A549 (cell line): ENCODE measurements around the gene MUC5B. TPM values are rescaled to one million over a fixed set of nuclear protein-coding genes. Genes with fewer than 3 reads are reported as not detected.
A peak's percentile ranks its signal among the peaks of the same experiment; 100 is the strongest.

ENCODE experiments used
- ATAC-seq, 2 experiments: fragments of 200-7000 bp in 1 of 2; fragments of >200 bp in 1 of 2; cut with Nextera tagmentation in 1 of 2; cut with Tn5 transposase in 1 of 2; 3 replicates each; pipeline versions ENCODE4 v1.8.0 to v1.9.1; 2018 to 2020; ENCODE audit warnings: mild to moderate bottlenecking in 1 of 2, moderate library complexity in 1 of 2
- CTCF ChIA-PET: fragments of 300-600 bp; sonication (Branson Sonifier 250); formaldehyde crosslinking; extraction: SDS; loops from one replicate; lab custom pipeline; 2021; ENCODE audit warnings: antibody characterized with exemption, inconsistent platforms; lab: Yijun Ruan, JAX
- POLR2A ChIA-PET: fragments of 350-600 bp; formaldehyde crosslinking; extraction: SDS; loops from one replicate; lab custom pipeline; 2021; ENCODE audit warnings: antibody characterized with exemption, inconsistent platforms; lab: Yijun Ruan, JAX
- DNase-seq, 2 experiments: peaks; one replicate each; pipeline versions ENCODE4 v3.0.0 to v3.0.0-alpha.2; 2011 to 2016; ENCODE audit warnings: low read depth in 1 of 2, low spot score in 1 of 2
- FAIRE-seq: peaks from 2 replicates; lab custom pipeline; 2011; peaks lifted over from hg19 to GRCh38; lab: Jason Lieb, UNC
- H3K27ac ChIP-seq, 2 experiments: fragments of >200 bp; sonication (Bioruptor Twin); formaldehyde crosslinking; 3 replicates each; pipeline ENCODE4 v1.5.1; 2016 to 2017
- H3K4me1 ChIP-seq: fragments of >200 bp; sonication (Bioruptor Twin); formaldehyde crosslinking; 3 replicates; pipeline ENCODE4 v1.6.1; 2016
- H3K4me2 ChIP-seq: fragments of >200 bp; sonication (Bioruptor Twin); formaldehyde crosslinking; 3 replicates; pipeline ENCODE4 v1.6.1; 2016
- H3K4me3 ChIP-seq: fragments of >200 bp; sonication (Bioruptor Twin); formaldehyde crosslinking; 3 replicates; pipeline ENCODE4 v1.5.1; 2016
- H3K9me3 ChIP-seq: fragments of >200 bp; sonication (Bioruptor Twin); formaldehyde crosslinking; 3 replicates; pipeline ENCODE4 v1.6.1; 2016
- CBX8 ChIP-seq: fragments of 200-600 bp; sonication (generic); IDR thresholded peaks from 2 replicates; pipeline ENCODE4 v1.6.1; 2016
- CEBPB ChIP-seq, 2 experiments: fragments of >200 bp in 1 of 2; sonication (Bioruptor Twin) in 1 of 2; formaldehyde crosslinking in 1 of 2; IDR thresholded peaks; 2 replicates each; pipeline ENCODE4 v1.6.1; 2012 to 2016
- CHD4 ChIP-seq: fragments of 200-600 bp; sonication (generic); IDR thresholded peaks from 2 replicates; pipeline ENCODE4 v1.6.1; 2016; ENCODE audit warnings: antibody characterized with exemption, mild to moderate bottlenecking, borderline replicate concordance
- EHF ChIP-seq: fragments of 250-450 bp; sonication (Bioruptor Pico); IDR thresholded peaks from 2 replicates; pipeline ENCODE4 v1.5.0; 2020; ENCODE audit warnings: mild to moderate bottlenecking
- EP300 ChIP-seq, 2 experiments: fragments of >200 bp; sonication (Bioruptor Twin); formaldehyde crosslinking; IDR thresholded peaks; 2 replicates in 1 of 2; 3 replicates in 1 of 2; pipeline ENCODE4 v1.6.1; 2016 to 2017
- ESRRA ChIP-seq: fragments of 150-350 bp; IDR thresholded peaks from 2 replicates; pipeline ENCODE4 v1.6.1; 2014; ENCODE audit warnings: mild to moderate bottlenecking, low read length, borderline replicate concordance
- FOSL2 ChIP-seq, 2 experiments: fragments of 450-650 bp in 1 of 2; fragments of >200 bp in 1 of 2; sonication (Bioruptor Twin) in 1 of 2; formaldehyde crosslinking; IDR thresholded peaks; 2 replicates each; pipeline versions ENCODE4 v1.5.0 to v1.6.1; 2016 to 2020; ENCODE audit warnings: mild to moderate bottlenecking in 1 of 2, moderate library complexity in 1 of 2
- KDM1A ChIP-seq: fragments of 200-600 bp; sonication (generic); IDR thresholded peaks from 2 replicates; pipeline ENCODE4 v1.6.1; 2016; ENCODE audit warnings: low read depth, mild to moderate bottlenecking
- KDM5A ChIP-seq: fragments of 200-600 bp; sonication (generic); IDR thresholded peaks from 2 replicates; pipeline ENCODE4 v1.6.1; 2016; ENCODE audit warnings: antibody characterized with exemption, mild to moderate bottlenecking
- NFE2L2 ChIP-seq: fragments of 150-350 bp; conservative IDR thresholded peaks from 2 replicates; pipeline ENCODE4 v1.6.1; 2014; ENCODE audit warnings: low read length
- NR3C1 ChIP-seq: fragments of >200 bp; sonication (Bioruptor Twin); formaldehyde crosslinking; IDR thresholded peaks from 3 replicates; pipeline ENCODE4 v1.6.1; 2017
- PHF8 ChIP-seq: fragments of 200-600 bp; sonication (generic); IDR thresholded peaks from 2 replicates; pipeline ENCODE4 v1.6.1; 2016; ENCODE audit warnings: low read depth, mild to moderate bottlenecking, antibody characterized with exemption, moderate library complexity, borderline replicate concordance
- RAD21 ChIP-seq, 2 experiments: fragments of >200 bp in 1 of 2; sonication (Bioruptor Twin) in 1 of 2; formaldehyde crosslinking in 1 of 2; IDR thresholded peaks in 1 of 2; conservative IDR thresholded peaks in 1 of 2; 2 replicates in 1 of 2; 3 replicates in 1 of 2; pipeline ENCODE4 v1.6.1; 2012 to 2018; ENCODE audit warnings: inconsistent platforms in 1 of 2
- RARB ChIP-seq: fragments of 250-450 bp; sonication (Bioruptor Pico); IDR thresholded peaks from 2 replicates; pipeline ENCODE4 v1.8.0; 2021; ENCODE audit warnings: mild to moderate bottlenecking, moderate library complexity
- RFX5 ChIP-seq: fragments of 450-650 bp; IDR thresholded peaks from 2 replicates; pipeline ENCODE4 v1.7.1; 2014; ENCODE audit warnings: antibody characterized with exemption, mild to moderate bottlenecking, moderate library complexity
- SMC3 ChIP-seq: fragments of >200 bp; sonication (Bioruptor Twin); formaldehyde crosslinking; IDR thresholded peaks from 3 replicates; pipeline ENCODE4 v1.6.1; 2018; ENCODE audit warnings: inconsistent platforms
- SREBF2 ChIP-seq: fragments of 450-650 bp; IDR thresholded peaks from 2 replicates; pipeline ENCODE4 v1.6.1; 2014; ENCODE audit warnings: mild to moderate bottlenecking, moderate library complexity
- ZFP36 ChIP-seq: fragments of 450-650 bp; IDR thresholded peaks from 2 replicates; pipeline ENCODE4 v1.6.1; 2014; ENCODE audit warnings: borderline replicate concordance; ENCODE audit not compliant: partially characterized antibody
- ZNF302 ChIP-seq: fragments of 250-450 bp; sonication (Bioruptor Pico); IDR thresholded peaks from 2 replicates; pipeline ENCODE4 v1.9.0; 2021; ENCODE audit warnings: inconsistent platforms, mild to moderate bottlenecking, moderate library complexity
- WGBS: methylation state at CpG from one replicate; pipeline ENCODE4 v1.1.6; 2017; ENCODE audit errors: missing lambda C conversion rate; 5-methylcytosine and 5-hydroxymethylcytosine counted together
- polyA plus RNA-seq, 4 experiments: library from polyadenylated mRNA; depleted of rRNA in 3 of 4; stranded (reverse); fragments of >200 nt; fragmentation: RNase III in 1 of 4; extraction: RNeasy Plus Mini Kit Qiagen cat#74134 plus additional on column Dnase treatment in 1 of 4; gene quantifications; 2 replicates in 3 of 4; 3 replicates in 1 of 4; pipeline ENCODE4 v1.2.3, GENCODE V29; 2011 to 2017
- TF ChIP-seq, protein P1 (sequence below): IDR thresholded peaks from 2 replicates; pipeline ENCODE4 v1.6.1; 2012; ENCODE audit warnings: low read depth, borderline replicate concordance
- TF ChIP-seq, protein P2 (sequence below): fragments of 250-450 bp; sonication (Bioruptor Pico); IDR thresholded peaks from 2 replicates; pipeline ENCODE4 v1.5.0; 2021; ENCODE audit warnings: mild to moderate bottlenecking, moderate library complexity, borderline replicate concordance
- TF ChIP-seq, protein P3 (sequence below): IDR thresholded peaks from 2 replicates; pipeline ENCODE4 v1.6.1; 2012
- TF ChIP-seq, protein P4 (sequence below): fragments of >200 bp; sonication (Bioruptor Twin); formaldehyde crosslinking; IDR thresholded peaks from 2 replicates; pipeline ENCODE4 v1.6.1; 2016
- TF ChIP-seq, protein P5 (sequence below): fragments of 150-350 bp; IDR thresholded peaks from 2 replicates; pipeline ENCODE4 v1.6.1; 2014; ENCODE audit warnings: low read depth, mild to moderate bottlenecking, low read length

MUC5B gene
- polyA plus RNA-seq, 2 of the 4 experiments (the other 2 are of a cell fraction) = 0.85 to 1.4 TPM

DNA sequence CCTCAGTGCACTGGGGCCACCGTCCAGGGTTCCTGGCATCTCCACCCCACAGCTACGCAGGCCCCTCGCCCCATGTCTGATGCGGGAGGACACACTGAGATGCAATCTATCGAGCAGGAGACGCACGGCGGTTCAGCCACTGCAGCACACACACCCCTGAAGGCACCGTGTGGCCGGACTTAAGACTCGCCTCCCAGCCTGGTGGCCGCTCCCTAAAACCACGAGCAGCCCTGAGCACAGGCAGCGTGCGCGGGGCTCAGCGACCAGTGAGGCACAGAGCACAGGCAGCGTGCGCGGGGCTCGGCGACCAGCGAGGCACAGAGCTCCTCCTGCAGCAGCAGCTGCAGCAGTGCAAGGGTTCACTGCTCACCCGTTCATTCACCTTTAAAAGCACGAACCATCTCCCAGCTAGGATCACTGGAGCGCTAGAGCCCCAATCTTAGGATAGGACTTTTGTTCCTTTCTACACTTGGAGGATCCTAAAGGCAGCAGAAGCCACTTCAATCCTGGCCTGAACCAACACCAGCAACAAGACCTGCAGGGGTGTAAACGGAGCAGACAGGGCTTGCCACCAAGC is 55.2 kb downstream of the MUC5B start:
- no peaks in the 10 kb centered on the region for H3K4me1 ChIP-seq
- no peak overlapping the region for H3K4me3 ChIP-seq
- no peaks in the 10 kb centered on the region; the same call in 2 of the 3 replicates for H3K9me3 ChIP-seq
- ChIA-PET CTCF (interaction anchor here (1.2 kb wide), 1 partner anchor 9 kb away, joined by 4 read pairs; no protein-coding TSS in a partner anchor), POLR2A (no interaction called here)
- FAIRE-seq (no peak), DNase-seq (no peak), ATAC-seq (0 out of 6 replicates have a peak, but pooled peaks of 1 of the 2 experiments have one; percentile 25)
- no peak for TF ChIP-seq ZNF302
- no peak for TF ChIP-seq NFE2L2
- no peak for TF ChIP-seq PHF8
- no peak for TF ChIP-seq ZFP36
- TF ChIP-seq, protein P1, sequence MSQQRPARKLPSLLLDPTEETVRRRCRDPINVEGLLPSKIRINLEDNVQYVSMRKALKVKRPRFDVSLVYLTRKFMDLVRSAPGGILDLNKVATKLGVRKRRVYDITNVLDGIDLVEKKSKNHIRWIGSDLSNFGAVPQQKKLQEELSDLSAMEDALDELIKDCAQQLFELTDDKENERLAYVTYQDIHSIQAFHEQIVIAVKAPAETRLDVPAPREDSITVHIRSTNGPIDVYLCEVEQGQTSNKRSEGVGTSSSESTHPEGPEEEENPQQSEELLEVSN = no peak
- TF ChIP-seq, protein P2, sequence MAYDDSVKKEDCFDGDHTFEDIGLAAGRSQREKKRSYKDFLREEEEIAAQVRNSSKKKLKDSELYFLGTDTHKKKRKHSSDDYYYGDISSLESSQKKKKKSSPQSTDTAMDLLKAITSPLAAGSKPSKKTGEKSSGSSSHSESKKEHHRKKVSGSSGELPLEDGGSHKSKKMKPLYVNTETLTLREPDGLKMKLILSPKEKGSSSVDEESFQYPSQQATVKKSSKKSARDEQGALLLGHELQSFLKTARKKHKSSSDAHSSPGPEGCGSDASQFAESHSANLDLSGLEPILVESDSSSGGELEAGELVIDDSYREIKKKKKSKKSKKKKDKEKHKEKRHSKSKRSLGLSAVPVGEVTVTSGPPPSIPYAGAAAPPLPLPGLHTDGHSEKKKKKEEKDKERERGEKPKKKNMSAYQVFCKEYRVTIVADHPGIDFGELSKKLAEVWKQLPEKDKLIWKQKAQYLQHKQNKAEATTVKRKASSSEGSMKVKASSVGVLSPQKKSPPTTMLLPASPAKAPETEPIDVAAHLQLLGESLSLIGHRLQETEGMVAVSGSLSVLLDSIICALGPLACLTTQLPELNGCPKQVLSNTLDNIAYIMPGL = no peak
- no peak for TF ChIP-seq KDM5A
- no peak for TF ChIP-seq EHF (CRISPR knock-in tag)
- no peak for TF ChIP-seq CBX8
- no peak for TF ChIP-seq RFX5
- TF ChIP-seq EP300 (IDR thresholded peaks at IDR 0.05) = no peak
- TF ChIP-seq CEBPB (IDR thresholded peaks at IDR 0.05) = no peak
- TF ChIP-seq, protein P3, sequence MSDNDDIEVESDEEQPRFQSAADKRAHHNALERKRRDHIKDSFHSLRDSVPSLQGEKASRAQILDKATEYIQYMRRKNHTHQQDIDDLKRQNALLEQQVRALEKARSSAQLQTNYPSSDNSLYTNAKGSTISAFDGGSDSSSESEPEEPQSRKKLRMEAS = no peak
- TF ChIP-seq, protein P4, sequence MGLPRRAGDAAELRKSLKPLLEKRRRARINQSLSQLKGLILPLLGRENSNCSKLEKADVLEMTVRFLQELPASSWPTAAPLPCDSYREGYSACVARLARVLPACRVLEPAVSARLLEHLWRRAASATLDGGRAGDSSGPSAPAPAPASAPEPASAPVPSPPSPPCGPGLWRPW = no peak
- TF ChIP-seq, protein P5, sequence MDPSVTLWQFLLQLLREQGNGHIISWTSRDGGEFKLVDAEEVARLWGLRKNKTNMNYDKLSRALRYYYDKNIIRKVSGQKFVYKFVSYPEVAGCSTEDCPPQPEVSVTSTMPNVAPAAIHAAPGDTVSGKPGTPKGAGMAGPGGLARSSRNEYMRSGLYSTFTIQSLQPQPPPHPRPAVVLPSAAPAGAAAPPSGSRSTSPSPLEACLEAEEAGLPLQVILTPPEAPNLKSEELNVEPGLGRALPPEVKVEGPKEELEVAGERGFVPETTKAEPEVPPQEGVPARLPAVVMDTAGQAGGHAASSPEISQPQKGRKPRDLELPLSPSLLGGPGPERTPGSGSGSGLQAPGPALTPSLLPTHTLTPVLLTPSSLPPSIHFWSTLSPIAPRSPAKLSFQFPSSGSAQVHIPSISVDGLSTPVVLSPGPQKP = no peak
- TF ChIP-seq CHD4 = no peak
- no peak overlapping the region for H3K27ac ChIP-seq
- no peak overlapping the region for H3K4me2 ChIP-seq
- 95% methylated on average over 24 of the region's 27 CpGs for WGBS

DNA sequence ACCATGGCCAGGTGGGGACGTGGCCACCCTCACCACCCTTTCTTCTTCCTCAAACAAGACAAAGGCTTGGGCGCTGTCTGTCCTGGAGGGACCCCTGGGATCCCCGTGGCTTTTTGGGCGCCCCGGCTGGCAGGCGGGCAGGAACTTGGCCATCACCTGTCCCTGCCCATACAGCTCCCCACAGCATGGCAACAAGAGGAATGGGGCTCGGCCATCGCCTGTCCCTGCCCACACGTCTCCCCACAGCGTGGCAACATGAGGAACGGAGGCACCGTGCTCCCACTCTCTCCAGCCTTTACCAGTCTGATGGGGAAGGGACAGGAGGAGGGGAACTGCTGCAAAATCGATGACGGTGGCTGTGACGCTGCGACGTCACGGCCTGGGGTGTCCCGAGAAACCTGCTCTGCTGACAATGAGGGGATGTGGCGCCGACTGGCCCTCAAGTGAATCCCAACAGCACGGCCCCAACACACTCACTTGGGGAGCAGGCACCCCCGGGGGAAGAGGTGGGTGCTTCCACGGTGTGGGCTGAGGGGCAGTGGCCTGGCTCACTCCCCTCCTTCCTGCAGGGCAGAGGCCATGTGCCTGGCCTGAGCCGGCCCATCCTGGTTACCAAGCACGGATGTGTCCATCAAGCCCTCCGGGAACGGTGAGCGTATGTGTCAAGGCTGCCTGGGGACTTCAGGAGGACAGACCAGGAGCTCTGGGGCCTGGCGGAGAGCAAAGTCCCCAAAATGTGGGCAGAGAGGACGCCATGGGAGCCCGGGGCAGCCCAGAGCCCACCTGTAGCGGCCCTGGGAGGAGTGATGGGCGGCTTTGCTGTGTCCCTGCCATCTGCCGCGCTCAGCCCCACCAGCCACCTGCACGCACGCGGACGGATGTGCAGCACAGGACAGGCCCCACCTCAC is 56.2 kb downstream of the MUC5B start:
- no peak for FAIRE-seq
- ATAC-seq = no peak
- Histone ChIP-seq H3K27ac (no peak overlapping the region), H3K4me3 (no peak overlapping the region), H3K4me1 (no peaks in the 10 kb centered on the region), H3K4me2 (no peak overlapping the region), H3K9me3 (no peaks in the 10 kb centered on the region)
- WGBS = 93% methylated on average over 37 of the region's 40 CpGs
- POLR2A ChIA-PET = no interaction called here
- no peak for TF ChIP-seq ESRRA
- TF ChIP-seq RAD21 (conservative IDR thresholded peaks at IDR 0.05 in 1 of 2, IDR thresholded peaks at IDR 0.05 in 1 of 2) = no peak
- TF ChIP-seq SREBF2 = no peak
- TF ChIP-seq SMC3 = no peak
- no peak for TF ChIP-seq FOSL2 (IDR thresholded peaks at IDR 0.05)
- TF ChIP-seq FOSL2 (CRISPR knock-in tag; IDR thresholded peaks at IDR 0.05) = no peak
- no peak for TF ChIP-seq NR3C1
- TF ChIP-seq, protein P4 = no peak
- TF ChIP-seq, protein P1 = no peak
- TF ChIP-seq KDM1A = no peak
- TF ChIP-seq ZFP36 = no peak
- TF ChIP-seq RARB (CRISPR knock-in tag) = no peak
- TF ChIP-seq, all 56 proteins: peak for 0
- CTCF ChIA-PET = interaction anchor here (1.4 kb wide), 1 partner anchor 30 kb away, joined by 3 read pairs; the partner anchor contains the start of gene TOLLIP
- no peak for DNase-seq
